WTC11 (cell line): ENCODE measurements around the gene LAMTOR5. TPM values are rescaled to one million over a fixed set of nuclear protein-coding genes. Genes with fewer than 3 reads are reported as not detected.

ENCODE experiments used
- ATF1 ChIP-seq: sonication (generic); formaldehyde crosslinking; IDR thresholded peaks from 2 replicates; pipeline ENCODE4 v1.8.1; 2023; ENCODE audit warnings: mild to moderate bottlenecking, moderate library complexity, missing genetic modification reagents
- ATF2 ChIP-seq: sonication (generic); formaldehyde crosslinking; IDR thresholded peaks from 2 replicates; pipeline ENCODE4 v1.8.1; 2022; ENCODE audit warnings: low read depth, missing genetic modification reagents, borderline replicate concordance
- CREM ChIP-seq: sonication (generic); formaldehyde crosslinking; IDR thresholded peaks from 2 replicates; pipeline ENCODE4 v1.8.1; 2022; ENCODE audit warnings: mild to moderate bottlenecking, missing genetic modification reagents, moderate library complexity
- ETV6 ChIP-seq: sonication (generic); formaldehyde crosslinking; IDR thresholded peaks from 2 replicates; pipeline ENCODE4 v1.8.1; 2022; ENCODE audit warnings: mild to moderate bottlenecking, missing genetic modification reagents
- GABPB1 ChIP-seq: sonication (generic); formaldehyde crosslinking; IDR thresholded peaks from 2 replicates; pipeline ENCODE4 v1.8.1; 2023; ENCODE audit warnings: mild to moderate bottlenecking, missing genetic modification reagents
- MAX ChIP-seq: sonication (generic); formaldehyde crosslinking; IDR thresholded peaks from 2 replicates; pipeline ENCODE4 v1.8.0; 2022; ENCODE audit warnings: mild to moderate bottlenecking, missing genetic modification reagents
- MYBL2 ChIP-seq: sonication (generic); formaldehyde crosslinking; IDR thresholded peaks from 2 replicates; pipeline ENCODE4 v1.8.1; 2023; ENCODE audit warnings: mild to moderate bottlenecking, moderate library complexity, missing genetic modification reagents
- PRDM15 ChIP-seq: sonication (generic); formaldehyde crosslinking; IDR thresholded peaks from 2 replicates; pipeline ENCODE4 v1.8.0; 2022; ENCODE audit warnings: missing genetic modification reagents
- PRRX2 ChIP-seq: fragments of 250-450 bp; sonication (Bioruptor Pico); IDR thresholded peaks from 2 replicates; pipeline ENCODE4 v1.8.0; 2021; ENCODE audit warnings: mild to moderate bottlenecking
- RELA ChIP-seq: sonication (generic); formaldehyde crosslinking; IDR thresholded peaks from 2 replicates; pipeline ENCODE4 v1.8.1; 2022; ENCODE audit warnings: missing genetic modification reagents, mild to moderate bottlenecking, borderline replicate concordance
- SMAD3 ChIP-seq: sonication (generic); formaldehyde crosslinking; IDR thresholded peaks from 2 replicates; pipeline ENCODE4 v1.8.0; 2022; ENCODE audit warnings: missing genetic modification reagents, mild to moderate bottlenecking, borderline replicate concordance
- SMAD4 ChIP-seq: sonication (generic); formaldehyde crosslinking; IDR thresholded peaks from 2 replicates; pipeline ENCODE4 v1.8.0; 2022; ENCODE audit warnings: mild to moderate bottlenecking, missing genetic modification reagents
- STAT6 ChIP-seq: sonication (generic); formaldehyde crosslinking; conservative IDR thresholded peaks from 2 replicates; pipeline ENCODE4 v1.8.1; 2023; ENCODE audit warnings: mild to moderate bottlenecking, low read depth, missing genetic modification reagents, moderate library complexity
- ZBTB43 ChIP-seq: sonication (generic); formaldehyde crosslinking; IDR thresholded peaks from 2 replicates; pipeline ENCODE4 v1.8.1; 2023; ENCODE audit warnings: mild to moderate bottlenecking, missing genetic modification reagents
- ZNF121 ChIP-seq: sonication (generic); formaldehyde crosslinking; IDR thresholded peaks from 2 replicates; pipeline ENCODE4 v1.8.0; 2023; ENCODE audit warnings: missing genetic modification reagents
- ZNF317 ChIP-seq: sonication (generic); formaldehyde crosslinking; IDR thresholded peaks from 2 replicates; pipeline ENCODE4 v1.8.1; 2023; ENCODE audit warnings: low read depth, mild to moderate bottlenecking, moderate library complexity, missing genetic modification reagents, borderline replicate concordance
- ZNF671 ChIP-seq: fragments of 250-450 bp; sonication (Bioruptor Pico); IDR thresholded peaks from 2 replicates; pipeline ENCODE4 v1.8.0; 2021; ENCODE audit warnings: mild to moderate bottlenecking
- total RNA-seq: library from RNA; stranded (reverse); gene quantifications from 3 replicates; pipeline ENCODE4 v1.2.3, GENCODE V29; 2021
- TF ChIP-seq, protein P1 (sequence below): sonication (generic); formaldehyde crosslinking; IDR thresholded peaks from 2 replicates; pipeline ENCODE4 v1.8.0; 2022; ENCODE audit warnings: mild to moderate bottlenecking, missing genetic modification reagents
- TF ChIP-seq, protein P2 (sequence below): fragments of 200-600 bp; IDR thresholded peaks from 2 replicates; pipeline ENCODE4 v1.8.0; 2022; ENCODE audit warnings: antibody characterized with exemption
- TF ChIP-seq, protein P3 (sequence below): sonication (generic); formaldehyde crosslinking; IDR thresholded peaks from 2 replicates; pipeline ENCODE4 v1.8.0; 2022; ENCODE audit warnings: mild to moderate bottlenecking, missing genetic modification reagents
- TF ChIP-seq, protein P4 (sequence below): sonication (generic); formaldehyde crosslinking; IDR thresholded peaks from 2 replicates; pipeline ENCODE4 v1.8.1; 2022; ENCODE audit warnings: missing genetic modification reagents, borderline replicate concordance

The LAMTOR5 gene
- total RNA-seq, 1 experiment from 2014 or later, result 76.0 TPM

- TF ChIP-seq ZBTB43 (CRISPR knock-in tag) (peak; percentile 91), STAT6 (CRISPR knock-in tag) (no peak), ZNF121 (CRISPR knock-in tag) (no peak; the same call in 1 of the 2 replicates), ETV6 (CRISPR knock-in tag) (peak; percentile 89), ATF1 (no peak; the same call in 1 of the 2 replicates), RELA (peak; percentile 90; the same call in 1 of the 2 replicates), PRDM15 (CRISPR knock-in tag) (no peak), ZNF671 (no peak), MYBL2 (CRISPR knock-in tag) (peak; percentile 93), ZNF317 (CRISPR knock-in tag) (no peak), GABPB1 (CRISPR knock-in tag) (peak; percentile 87), MAX (CRISPR knock-in tag) (peak; percentile 96), SMAD3 (CRISPR knock-in tag) (peak; percentile 92; the same call in 1 of the 2 replicates), PRRX2 (CRISPR knock-in tag) (no peak), ATF2 (no peak), CREM (CRISPR knock-in tag) (peak; percentile 94), SMAD4 (CRISPR knock-in tag) (0 out of 2 replicates have a peak, but pooled peaks have one; percentile 19)
- TF ChIP-seq, protein P1, sequence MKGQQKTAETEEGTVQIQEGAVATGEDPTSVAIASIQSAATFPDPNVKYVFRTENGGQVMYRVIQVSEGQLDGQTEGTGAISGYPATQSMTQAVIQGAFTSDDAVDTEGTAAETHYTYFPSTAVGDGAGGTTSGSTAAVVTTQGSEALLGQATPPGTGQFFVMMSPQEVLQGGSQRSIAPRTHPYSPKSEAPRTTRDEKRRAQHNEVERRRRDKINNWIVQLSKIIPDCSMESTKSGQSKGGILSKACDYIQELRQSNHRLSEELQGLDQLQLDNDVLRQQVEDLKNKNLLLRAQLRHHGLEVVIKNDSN, result peak; percentile 84
- TF ChIP-seq, protein P2, sequence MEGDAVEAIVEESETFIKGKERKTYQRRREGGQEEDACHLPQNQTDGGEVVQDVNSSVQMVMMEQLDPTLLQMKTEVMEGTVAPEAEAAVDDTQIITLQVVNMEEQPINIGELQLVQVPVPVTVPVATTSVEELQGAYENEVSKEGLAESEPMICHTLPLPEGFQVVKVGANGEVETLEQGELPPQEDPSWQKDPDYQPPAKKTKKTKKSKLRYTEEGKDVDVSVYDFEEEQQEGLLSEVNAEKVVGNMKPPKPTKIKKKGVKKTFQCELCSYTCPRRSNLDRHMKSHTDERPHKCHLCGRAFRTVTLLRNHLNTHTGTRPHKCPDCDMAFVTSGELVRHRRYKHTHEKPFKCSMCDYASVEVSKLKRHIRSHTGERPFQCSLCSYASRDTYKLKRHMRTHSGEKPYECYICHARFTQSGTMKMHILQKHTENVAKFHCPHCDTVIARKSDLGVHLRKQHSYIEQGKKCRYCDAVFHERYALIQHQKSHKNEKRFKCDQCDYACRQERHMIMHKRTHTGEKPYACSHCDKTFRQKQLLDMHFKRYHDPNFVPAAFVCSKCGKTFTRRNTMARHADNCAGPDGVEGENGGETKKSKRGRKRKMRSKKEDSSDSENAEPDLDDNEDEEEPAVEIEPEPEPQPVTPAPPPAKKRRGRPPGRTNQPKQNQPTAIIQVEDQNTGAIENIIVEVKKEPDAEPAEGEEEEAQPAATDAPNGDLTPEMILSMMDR, result no peak
- TF ChIP-seq, protein P3, sequence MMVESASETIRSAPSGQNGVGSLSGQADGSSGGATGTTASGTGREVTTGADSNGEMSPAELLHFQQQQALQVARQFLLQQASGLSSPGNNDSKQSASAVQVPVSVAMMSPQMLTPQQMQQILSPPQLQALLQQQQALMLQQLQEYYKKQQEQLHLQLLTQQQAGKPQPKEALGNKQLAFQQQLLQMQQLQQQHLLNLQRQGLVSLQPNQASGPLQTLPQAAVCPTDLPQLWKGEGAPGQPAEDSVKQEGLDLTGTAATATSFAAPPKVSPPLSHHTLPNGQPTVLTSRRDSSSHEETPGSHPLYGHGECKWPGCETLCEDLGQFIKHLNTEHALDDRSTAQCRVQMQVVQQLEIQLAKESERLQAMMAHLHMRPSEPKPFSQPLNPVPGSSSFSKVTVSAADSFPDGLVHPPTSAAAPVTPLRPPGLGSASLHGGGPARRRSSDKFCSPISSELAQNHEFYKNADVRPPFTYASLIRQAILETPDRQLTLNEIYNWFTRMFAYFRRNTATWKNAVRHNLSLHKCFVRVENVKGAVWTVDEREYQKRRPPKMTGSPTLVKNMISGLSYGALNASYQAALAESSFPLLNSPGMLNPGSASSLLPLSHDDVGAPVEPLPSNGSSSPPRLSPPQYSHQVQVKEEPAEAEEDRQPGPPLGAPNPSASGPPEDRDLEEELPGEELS, result no peak; the same call in 1 of the 2 replicates
- TF ChIP-seq, protein P4, sequence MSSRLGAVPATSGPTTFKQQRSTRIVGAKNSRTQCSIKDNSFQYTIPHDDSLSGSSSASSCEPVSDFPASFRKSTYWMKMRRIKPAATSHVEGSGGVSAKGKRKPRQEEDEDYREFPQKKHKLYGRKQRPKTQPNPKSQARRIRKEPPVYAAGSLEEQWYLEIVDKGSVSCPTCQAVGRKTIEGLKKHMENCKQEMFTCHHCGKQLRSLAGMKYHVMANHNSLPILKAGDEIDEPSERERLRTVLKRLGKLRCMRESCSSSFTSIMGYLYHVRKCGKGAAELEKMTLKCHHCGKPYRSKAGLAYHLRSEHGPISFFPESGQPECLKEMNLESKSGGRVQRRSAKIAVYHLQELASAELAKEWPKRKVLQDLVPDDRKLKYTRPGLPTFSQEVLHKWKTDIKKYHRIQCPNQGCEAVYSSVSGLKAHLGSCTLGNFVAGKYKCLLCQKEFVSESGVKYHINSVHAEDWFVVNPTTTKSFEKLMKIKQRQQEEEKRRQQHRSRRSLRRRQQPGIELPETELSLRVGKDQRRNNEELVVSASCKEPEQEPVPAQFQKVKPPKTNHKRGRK, result no peak
Measured at GRCh38 chr1:110407260-110408210, at the start of gene LAMTOR5 (continued).
